Smooth muscle cell (in vitro differentiated cells): ENCODE data around the gene KLHDC10. TPM values are rescaled to one million over a fixed set of nuclear protein-coding genes. Genes with fewer than 3 reads are reported as not detected.
A peak's percentile ranks its signal among the peaks of the same experiment; 100 is the strongest.
"Not testable (repeated sequence)": the region's sequence is repeated elsewhere in the genome, so short reads cannot be mapped to it uniquely, and the experiment has no call there.

Source experiments
- DNase-seq: peaks from one replicate; lab custom pipeline; 2025; ENCODE audit not compliant: unreplicated experiment; lab: John Stamatoyannopoulos, UW
- H2AFZ ChIP-seq: fragments of 200-600 bp; sonication (generic); 2 replicates; pipeline ENCODE4 v1.6.0; 2016; ENCODE audit warnings: antibody characterized with exemption, low read depth, mild to moderate bottlenecking
- H3F3A ChIP-seq: fragments of 200-600 bp; sonication (generic); 2 replicates; pipeline ENCODE4 v1.6.0; 2017; ENCODE audit warnings: antibody characterized with exemption, low read depth
- H3K27ac ChIP-seq: fragments of 200-600 bp; sonication (generic); 2 replicates; pipeline ENCODE4 v1.5.1; 2016; ENCODE audit warnings: low read depth, mild to moderate bottlenecking
- H3K27me3 ChIP-seq: fragments of 200-600 bp; sonication (generic); 2 replicates; pipeline ENCODE4 v1.6.1; 2016; ENCODE audit warnings: low read depth, mild to moderate bottlenecking
- H3K36me3 ChIP-seq: fragments of 200-600 bp; sonication (generic); 2 replicates; pipeline ENCODE4 v1.5.1; 2016; ENCODE audit warnings: low read depth
- H3K4me1 ChIP-seq: fragments of 200-600 bp; sonication (generic); 2 replicates; pipeline ENCODE4 v1.5.1; 2016; ENCODE audit warnings: low read depth
- H3K4me2 ChIP-seq: fragments of 200-600 bp; sonication (generic); 2 replicates; pipeline ENCODE4 v1.6.0; 2016; ENCODE audit warnings: mild to moderate bottlenecking
- H3K4me3 ChIP-seq: fragments of 200-600 bp; sonication (generic); 2 replicates; pipeline ENCODE4 v1.5.1; 2016; ENCODE audit warnings: mild to moderate bottlenecking
- H3K79me2 ChIP-seq: fragments of 200-600 bp; sonication (generic); 2 replicates; pipeline ENCODE4 v1.6.0; 2016; ENCODE audit warnings: low read depth, mild to moderate bottlenecking
- H3K9ac ChIP-seq: fragments of 200-600 bp; sonication (generic); 2 replicates; pipeline ENCODE4 v1.6.0; 2016; ENCODE audit warnings: low read depth
- H3K9me3 ChIP-seq: fragments of 200-600 bp; sonication (generic); replicated peaks from 2 replicates; pipeline ENCODE4 v1.5.1; 2016; ENCODE audit warnings: low read depth
- H4K20me1 ChIP-seq: fragments of 200-600 bp; sonication (generic); 2 replicates; pipeline ENCODE4 v1.6.0; 2016; ENCODE audit warnings: low read depth
- WGBS: methylation state at CpG from one replicate; pipeline ENCODE4 v1.1.7; 2016; ENCODE audit warnings: low lambda C conversion rate; 5-methylcytosine and 5-hydroxymethylcytosine counted together
- polyA plus RNA-seq: library from polyadenylated mRNA; unstranded; fragments of >200 nt; fragmentation: Nextera tagmentation; extraction: Ambion mirVana; gene quantifications from 2 replicates; pipeline ENCODE4 v1.2.1, GENCODE V29; 2016
- total RNA-seq: library from RNA; depleted of rRNA; stranded (reverse); fragments of >200 nt; gene quantifications from 2 replicates; pipeline ENCODE4 v1.2.3, GENCODE V29; 2014
- TF ChIP-seq, protein P1 (sequence below): fragments of 200-600 bp; sonication (generic); IDR thresholded peaks from 2 replicates; pipeline ENCODE4 v1.5.1; 2017; ENCODE audit warnings: borderline replicate concordance, mild to moderate bottlenecking, antibody characterized with exemption; ENCODE audit not compliant: insufficient read depth, poor library complexity, severe bottlenecking

Gene KLHDC10
- total and polyA plus RNA-seq, 2 experiments from 2014 or later = 8.3 to 24.9 TPM

DNA sequence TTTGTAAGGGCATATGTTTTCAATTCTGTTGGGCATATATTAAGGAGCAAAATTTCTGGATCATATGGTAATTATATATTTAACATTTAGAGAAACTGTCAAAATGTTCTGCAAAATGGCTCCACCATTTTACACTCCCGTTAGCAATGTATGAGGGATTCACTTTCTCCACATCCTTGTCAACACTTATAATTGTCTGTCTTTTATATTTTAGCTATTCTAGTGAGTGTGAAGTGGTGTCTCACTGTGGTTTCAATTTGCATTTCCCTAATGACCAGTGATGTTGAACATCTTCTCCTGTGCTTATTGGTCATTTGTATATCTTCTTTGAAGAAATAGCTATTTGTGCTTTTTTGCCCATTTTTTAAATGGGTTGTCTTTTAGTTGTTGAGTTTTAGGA, 8.1 kb upstream of the KLHDC10 start:
- H3K36me3 ChIP-seq = no peaks in the 10 kb centered on the region
- 88% methylated on average over 1 of the region's 1 CpG for WGBS

DNA sequence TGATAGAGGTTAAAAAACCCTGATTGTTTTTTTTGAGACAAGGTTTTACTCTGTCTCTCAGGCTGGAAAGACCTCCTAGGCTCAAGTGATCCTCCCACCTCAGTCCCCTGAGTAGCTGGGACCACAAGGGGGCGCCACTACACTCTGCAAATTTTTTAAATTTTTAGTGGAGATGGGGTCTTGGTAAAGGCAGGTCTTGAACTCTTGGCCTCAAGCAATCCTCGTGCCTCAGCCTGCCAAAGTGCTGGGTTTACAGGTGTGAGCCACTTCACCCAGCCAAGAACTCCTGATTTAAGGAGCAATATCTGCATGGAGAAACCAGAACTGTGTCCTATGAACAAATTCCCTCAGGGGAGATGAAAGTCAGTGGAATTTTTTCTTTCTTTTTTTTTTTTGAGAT, 7.3 kb upstream of the KLHDC10 start:
- TF ChIP-seq, protein P1, sequence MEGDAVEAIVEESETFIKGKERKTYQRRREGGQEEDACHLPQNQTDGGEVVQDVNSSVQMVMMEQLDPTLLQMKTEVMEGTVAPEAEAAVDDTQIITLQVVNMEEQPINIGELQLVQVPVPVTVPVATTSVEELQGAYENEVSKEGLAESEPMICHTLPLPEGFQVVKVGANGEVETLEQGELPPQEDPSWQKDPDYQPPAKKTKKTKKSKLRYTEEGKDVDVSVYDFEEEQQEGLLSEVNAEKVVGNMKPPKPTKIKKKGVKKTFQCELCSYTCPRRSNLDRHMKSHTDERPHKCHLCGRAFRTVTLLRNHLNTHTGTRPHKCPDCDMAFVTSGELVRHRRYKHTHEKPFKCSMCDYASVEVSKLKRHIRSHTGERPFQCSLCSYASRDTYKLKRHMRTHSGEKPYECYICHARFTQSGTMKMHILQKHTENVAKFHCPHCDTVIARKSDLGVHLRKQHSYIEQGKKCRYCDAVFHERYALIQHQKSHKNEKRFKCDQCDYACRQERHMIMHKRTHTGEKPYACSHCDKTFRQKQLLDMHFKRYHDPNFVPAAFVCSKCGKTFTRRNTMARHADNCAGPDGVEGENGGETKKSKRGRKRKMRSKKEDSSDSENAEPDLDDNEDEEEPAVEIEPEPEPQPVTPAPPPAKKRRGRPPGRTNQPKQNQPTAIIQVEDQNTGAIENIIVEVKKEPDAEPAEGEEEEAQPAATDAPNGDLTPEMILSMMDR = peak; percentile 83
- H3K4me1 ChIP-seq = no peaks in the 10 kb centered on the region
- 10% methylated on average over 2 of the region's 2 CpGs for WGBS
- H4K20me1 ChIP-seq = no peaks in the 10 kb centered on the region
- H2AFZ ChIP-seq = no peak overlapping the region
- H3K27me3 ChIP-seq = no peaks in the 10 kb centered on the region
- no peak overlapping the region for H3K9ac ChIP-seq
- H3K9me3 ChIP-seq = no peaks in the 10 kb centered on the region
- no peaks in the 10 kb centered on the region for H3K36me3 ChIP-seq
- H3K27ac ChIP-seq = no peak overlapping the region
- no peaks in the 10 kb centered on the region for H3F3A ChIP-seq
- peak; percentile 8 for DNase-seq
- H3K79me2 ChIP-seq = no peaks in the 10 kb centered on the region
- H3K4me2 ChIP-seq = no peak overlapping the region
- no peak overlapping the region for H3K4me3 ChIP-seq

More for the DNA sequence above, 8.1 kb upstream of the KLHDC10 start:
- Histone ChIP-seq H2AFZ (no peak overlapping the region), H3K9me3 (no peaks in the 10 kb centered on the region), H3K9ac (no peak overlapping the region), H3K4me1 (no peaks in the 10 kb centered on the region), H3K4me2 (no peak overlapping the region), H3K4me3 (no peak overlapping the region), H3F3A (no peaks in the 10 kb centered on the region), H3K27ac (no peak overlapping the region), H4K20me1 (no peaks in the 10 kb centered on the region), H3K79me2 (no peaks in the 10 kb centered on the region), H3K27me3 (no peaks in the 10 kb centered on the region)
- DNase-seq = no peak
- TF ChIP-seq, protein P1 = no peak

DNA sequence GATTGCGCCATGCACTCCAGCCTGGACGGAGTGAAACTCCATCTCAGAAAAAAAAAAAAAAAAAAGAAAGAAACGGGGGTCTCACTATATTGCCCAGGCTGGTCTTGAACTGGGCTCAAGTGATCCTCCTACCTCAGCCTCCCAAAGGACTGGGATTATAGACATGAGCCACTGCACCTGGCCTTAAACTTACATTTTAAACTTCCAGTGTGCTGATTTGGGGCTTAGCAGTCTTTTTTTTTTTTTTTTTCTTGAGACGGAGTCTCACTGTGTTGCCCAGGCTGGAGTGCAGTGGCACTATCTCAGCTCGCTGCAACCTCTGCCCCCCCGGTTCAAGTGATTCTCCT, 5.8 kb upstream of the KLHDC10 start:
- not testable (repeated sequence) for H3K9me3 ChIP-seq, H3K4me3 ChIP-seq, H3K4me2 ChIP-seq, H2AFZ ChIP-seq, H3K4me1 ChIP-seq, DNase-seq, H3F3A ChIP-seq, H3K27me3 ChIP-seq, H3K79me2 ChIP-seq, H3K36me3 ChIP-seq, H3K9ac ChIP-seq, H4K20me1 ChIP-seq, H3K27ac ChIP-seq
- WGBS = 87% methylated on average over 6 of the region's 6 CpGs

DNA sequence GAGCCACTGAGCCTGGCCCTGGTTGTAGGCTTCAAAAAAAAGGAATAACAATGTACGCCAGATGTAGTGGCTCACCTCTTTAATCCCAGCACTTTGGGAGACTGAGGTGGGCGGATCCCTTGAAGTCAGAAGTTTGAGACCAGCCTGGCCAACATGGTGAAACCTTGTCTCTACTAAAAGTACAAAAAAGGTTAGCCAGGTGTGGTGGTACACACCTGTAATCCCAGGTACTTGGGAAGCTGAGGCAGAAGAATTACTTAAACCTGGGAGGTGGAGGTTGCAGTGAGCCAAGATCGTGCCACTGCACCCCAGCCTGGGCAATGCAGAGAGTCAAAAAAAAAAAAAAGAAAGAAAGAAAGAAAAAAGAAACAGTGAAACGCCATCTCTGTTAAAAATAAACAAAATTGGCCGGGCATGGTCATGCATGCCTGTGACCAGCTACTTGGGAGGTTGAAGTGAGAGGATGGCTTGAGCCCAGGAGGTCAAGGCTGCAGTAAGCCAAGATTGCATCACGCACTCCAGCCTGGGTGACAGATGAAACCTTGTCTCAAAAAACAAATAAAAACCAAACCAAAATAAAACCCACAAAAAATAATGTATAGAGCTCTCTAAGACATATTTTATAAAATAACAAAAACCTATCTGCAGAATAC, 4.7 kb upstream of the KLHDC10 start:
- Histone ChIP-seq H3K79me2 (peaks cover 3% of the 10 kb centered on the region), H3K9ac (no peak overlapping the region), H3F3A (no peaks in the 10 kb centered on the region), H3K4me1 (peaks cover 6% of the 10 kb centered on the region), H4K20me1 (no peaks in the 10 kb centered on the region), H3K4me2 (no peak overlapping the region), H3K4me3 (no peak overlapping the region), H2AFZ (no peak overlapping the region), H3K27ac (no peak overlapping the region), H3K9me3 (no peaks in the 10 kb centered on the region), H3K27me3 (no peaks in the 10 kb centered on the region), H3K36me3 (no peaks in the 10 kb centered on the region)
- 88% methylated on average over 6 of the region's 6 CpGs for WGBS
- no peak for DNase-seq
- TF ChIP-seq, protein P1 = no peak
